ENCODE results near the gene SPDL1. TPM values are rescaled to one million over a fixed set of nuclear protein-coding genes. Genes with fewer than 3 reads are reported as not detected.

The SPDL1 gene
- total and polyA plus RNA-seq, 4 donors: 0.89 to 11.5 (median 3.0) TPM

GRCh38 chr5:169563369-169563768, 20.2 kb upstream of the SPDL1 start (continued):
- TF ChIP-seq, protein P1, sequence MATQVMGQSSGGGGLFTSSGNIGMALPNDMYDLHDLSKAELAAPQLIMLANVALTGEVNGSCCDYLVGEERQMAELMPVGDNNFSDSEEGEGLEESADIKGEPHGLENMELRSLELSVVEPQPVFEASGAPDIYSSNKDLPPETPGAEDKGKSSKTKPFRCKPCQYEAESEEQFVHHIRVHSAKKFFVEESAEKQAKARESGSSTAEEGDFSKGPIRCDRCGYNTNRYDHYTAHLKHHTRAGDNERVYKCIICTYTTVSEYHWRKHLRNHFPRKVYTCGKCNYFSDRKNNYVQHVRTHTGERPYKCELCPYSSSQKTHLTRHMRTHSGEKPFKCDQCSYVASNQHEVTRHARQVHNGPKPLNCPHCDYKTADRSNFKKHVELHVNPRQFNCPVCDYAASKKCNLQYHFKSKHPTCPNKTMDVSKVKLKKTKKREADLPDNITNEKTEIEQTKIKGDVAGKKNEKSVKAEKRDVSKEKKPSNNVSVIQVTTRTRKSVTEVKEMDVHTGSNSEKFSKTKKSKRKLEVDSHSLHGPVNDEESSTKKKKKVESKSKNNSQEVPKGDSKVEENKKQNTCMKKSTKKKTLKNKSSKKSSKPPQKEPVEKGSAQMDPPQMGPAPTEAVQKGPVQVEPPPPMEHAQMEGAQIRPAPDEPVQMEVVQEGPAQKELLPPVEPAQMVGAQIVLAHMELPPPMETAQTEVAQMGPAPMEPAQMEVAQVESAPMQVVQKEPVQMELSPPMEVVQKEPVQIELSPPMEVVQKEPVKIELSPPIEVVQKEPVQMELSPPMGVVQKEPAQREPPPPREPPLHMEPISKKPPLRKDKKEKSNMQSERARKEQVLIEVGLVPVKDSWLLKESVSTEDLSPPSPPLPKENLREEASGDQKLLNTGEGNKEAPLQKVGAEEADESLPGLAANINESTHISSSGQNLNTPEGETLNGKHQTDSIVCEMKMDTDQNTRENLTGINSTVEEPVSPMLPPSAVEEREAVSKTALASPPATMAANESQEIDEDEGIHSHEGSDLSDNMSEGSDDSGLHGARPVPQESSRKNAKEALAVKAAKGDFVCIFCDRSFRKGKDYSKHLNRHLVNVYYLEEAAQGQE (IDR thresholded peaks at IDR 0.05): no peak

GRCh38 chr5:169566202-169566601, 17.4 kb upstream of the SPDL1 start:
- WGBS: 73% methylated on average over 1 of the region's 1 CpG
- Histone ChIP-seq H3K9me3 (ENCODE audit: control insufficient read depth in 4 of 4, low read length in 3 of 4) (no peaks in the 10 kb centered on the region), H3K27me3 (ENCODE audit: control insufficient read depth in 4 of 4, insufficient read depth in 4 of 4, low read length in 3 of 4) (peaks cover 0 to 3% (median 0%) of the 10 kb centered on the region in 4 donors), H3K36me3 (ENCODE audit: control insufficient read depth in 4 of 4, insufficient read depth in 3 of 4, low read depth in 1 of 4, low read length in 3 of 4) (no peaks in the 10 kb centered on the region), H3K4me1 (ENCODE audit: control insufficient read depth in 4 of 4, insufficient read depth in 4 of 4, low read length in 3 of 4) (no peaks in the 10 kb centered on the region), H3K27ac (ENCODE audit: low read depth in 1 of 2, low read length in 2 of 2) (no peak overlapping the region), H3K4me3 (ENCODE audit: low read depth in 1 of 3, low read length in 3 of 3) (no peak overlapping the region), H3K9ac (ENCODE audit: low read depth in 1 of 2, low read length in 2 of 2) (no peak overlapping the region)
- no peak for TF ChIP-seq EGR1 (IDR thresholded peaks at IDR 0.05; ENCODE audit: low read depth in 2 of 2)
- DNase-seq (ENCODE audit: low spot score): no peak

DNA sequence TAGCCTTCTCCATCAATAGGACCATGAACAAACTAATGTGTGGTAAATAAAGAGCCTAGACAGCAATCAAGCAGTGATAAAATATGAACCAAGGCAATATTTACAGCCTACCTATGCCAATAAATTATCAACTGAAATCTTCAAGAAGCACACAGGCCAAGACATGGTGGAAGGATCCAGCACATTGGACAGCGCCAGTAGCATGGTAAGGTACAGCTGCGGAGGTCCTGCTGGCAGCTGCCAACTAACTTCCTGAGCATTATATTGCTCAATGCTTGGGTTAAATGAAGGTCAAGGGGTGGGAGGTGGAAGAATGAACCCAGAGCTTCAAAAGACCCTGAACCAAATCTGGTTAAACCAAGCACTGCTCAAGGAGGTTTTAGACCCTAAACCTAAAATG, 16.5 kb upstream of the SPDL1 start:
- H3K27me3 ChIP-seq (ENCODE audit: control insufficient read depth in 4 of 4, insufficient read depth in 4 of 4, low read length in 3 of 4): peaks cover 0 to 3% (median 0%) of the 10 kb centered on the region in 4 donors
- no peak for TF ChIP-seq TAF1 (conservative IDR thresholded peaks at IDR 0.05)
- TF ChIP-seq, protein P1 (IDR thresholded peaks at IDR 0.05): peak; percentile 56
- no peak overlapping the region for H3K9ac ChIP-seq (ENCODE audit: low read depth in 1 of 2, low read length in 2 of 2)
- WGBS: 66% methylated on average over 2 of the region's 2 CpGs
- H3K36me3 ChIP-seq (ENCODE audit: control insufficient read depth in 4 of 4, insufficient read depth in 3 of 4, low read depth in 1 of 4, low read length in 3 of 4): no peaks in the 10 kb centered on the region
- no peak overlapping the region for H3K27ac ChIP-seq (ENCODE audit: low read depth in 1 of 2, low read length in 2 of 2)
- no peak overlapping the region for H3K4me3 ChIP-seq (ENCODE audit: low read depth in 1 of 3, low read length in 3 of 3)
- no peaks in the 10 kb centered on the region for H3K4me1 ChIP-seq (ENCODE audit: control insufficient read depth in 4 of 4, insufficient read depth in 4 of 4, low read length in 3 of 4)
- no peaks in the 10 kb centered on the region for H3K9me3 ChIP-seq (ENCODE audit: control insufficient read depth in 4 of 4, low read length in 3 of 4)
- DNase-seq (ENCODE audit: low spot score): no peak

DNA sequence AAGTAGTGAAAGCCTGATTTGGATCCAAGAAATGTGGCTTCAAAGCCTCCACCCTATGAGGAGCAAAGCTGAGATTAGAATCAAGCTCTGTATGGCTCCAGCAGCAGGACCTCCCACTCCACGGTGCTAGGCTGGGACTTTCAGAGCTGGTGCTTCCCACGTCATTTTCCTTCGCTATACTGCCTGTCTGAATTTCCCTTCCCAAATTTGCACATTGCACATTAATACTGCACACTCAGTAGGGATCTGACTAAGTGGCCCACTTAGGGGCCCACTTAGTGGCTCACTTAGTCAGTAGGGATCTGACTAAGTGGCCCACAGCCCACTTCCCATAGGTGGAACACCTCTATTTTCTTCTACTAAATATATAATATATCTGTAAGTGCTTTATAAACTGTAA, 14.1 kb upstream of the SPDL1 start:
- Histone ChIP-seq H3K9me3 (ENCODE audit: control insufficient read depth in 4 of 4, low read length in 3 of 4) (no peaks in the 10 kb centered on the region), H3K27ac (ENCODE audit: low read depth in 1 of 2, low read length in 2 of 2) (no peak overlapping the region), H3K36me3 (ENCODE audit: control insufficient read depth in 4 of 4, insufficient read depth in 3 of 4, low read depth in 1 of 4, low read length in 3 of 4) (no peaks in the 10 kb centered on the region), H3K27me3 (ENCODE audit: control insufficient read depth in 4 of 4, insufficient read depth in 4 of 4, low read length in 3 of 4) (no peaks in the 10 kb centered on the region), H3K4me3 (ENCODE audit: low read depth in 1 of 3, low read length in 3 of 3) (no peak overlapping the region), H3K4me1 (ENCODE audit: control insufficient read depth in 4 of 4, insufficient read depth in 4 of 4, low read length in 3 of 4) (no peaks in the 10 kb centered on the region), H3K9ac (ENCODE audit: low read depth in 1 of 2, low read length in 2 of 2) (no peak overlapping the region)
- no peak for TF ChIP-seq JUND (IDR thresholded peaks at IDR 0.05)
- TF ChIP-seq SP1 (IDR thresholded peaks at IDR 0.05): no peak
- no peak for TF ChIP-seq HNF4G (IDR thresholded peaks at IDR 0.05)
- no peak for TF ChIP-seq NR2F2 (IDR thresholded peaks at IDR 0.05)
- TF ChIP-seq, protein P2, sequence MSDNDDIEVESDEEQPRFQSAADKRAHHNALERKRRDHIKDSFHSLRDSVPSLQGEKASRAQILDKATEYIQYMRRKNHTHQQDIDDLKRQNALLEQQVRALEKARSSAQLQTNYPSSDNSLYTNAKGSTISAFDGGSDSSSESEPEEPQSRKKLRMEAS (IDR thresholded peaks at IDR 0.05): no peak
- no peak for TF ChIP-seq TAF1 (conservative IDR thresholded peaks at IDR 0.05)
- TF ChIP-seq HNF4A (conservative IDR thresholded peaks at IDR 0.05): no peak
- TF ChIP-seq GABPA (IDR thresholded peaks at IDR 0.05 in 1 of 2, conservative IDR thresholded peaks at IDR 0.05 in 1 of 2): no peak
- TF ChIP-seq, protein P3, sequence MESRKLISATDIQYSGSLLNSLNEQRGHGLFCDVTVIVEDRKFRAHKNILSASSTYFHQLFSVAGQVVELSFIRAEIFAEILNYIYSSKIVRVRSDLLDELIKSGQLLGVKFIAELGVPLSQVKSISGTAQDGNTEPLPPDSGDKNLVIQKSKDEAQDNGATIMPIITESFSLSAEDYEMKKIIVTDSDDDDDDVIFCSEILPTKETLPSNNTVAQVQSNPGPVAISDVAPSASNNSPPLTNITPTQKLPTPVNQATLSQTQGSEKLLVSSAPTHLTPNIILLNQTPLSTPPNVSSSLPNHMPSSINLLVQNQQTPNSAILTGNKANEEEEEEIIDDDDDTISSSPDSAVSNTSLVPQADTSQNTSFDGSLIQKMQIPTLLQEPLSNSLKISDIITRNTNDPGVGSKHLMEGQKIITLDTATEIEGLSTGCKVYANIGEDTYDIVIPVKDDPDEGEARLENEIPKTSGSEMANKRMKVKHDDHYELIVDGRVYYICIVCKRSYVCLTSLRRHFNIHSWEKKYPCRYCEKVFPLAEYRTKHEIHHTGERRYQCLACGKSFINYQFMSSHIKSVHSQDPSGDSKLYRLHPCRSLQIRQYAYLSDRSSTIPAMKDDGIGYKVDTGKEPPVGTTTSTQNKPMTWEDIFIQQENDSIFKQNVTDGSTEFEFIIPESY (IDR thresholded peaks at IDR 0.05): no peak
- no peak for TF ChIP-seq YY1 (IDR thresholded peaks at IDR 0.05)
- 86% methylated on average over 3 of the region's 3 CpGs for WGBS
- DNase-seq (ENCODE audit: low spot score): no peak

Measured in liver (tissue), 9 donors.